Prostate gland (tissue), 2 donors: ENCODE data around the gene CNIH4.
"Not testable (repeated sequence)": the region's sequence is repeated elsewhere in the genome, so short reads cannot be mapped to it uniquely, and the experiment has no call there.

ENCODE experiments used
- POLR2A ChIP-seq: fragments of 450-650 bp; IDR thresholded peaks from one replicate; pipeline ENCODE4 v1.6.1; 2016; ENCODE audit warnings: antibody characterized with exemption, mild to moderate bottlenecking
- POLR2AphosphoS5 ChIP-seq: sonication (generic); formaldehyde crosslinking; IDR thresholded peaks from one replicate; pipeline ENCODE4 v1.6.1; 2017; ENCODE audit warnings: antibody characterized with exemption
- TF ChIP-seq, protein P1 (sequence below), 4 experiments: fragments of 200-600 bp in 2 of 4; fragments of 450-650 bp in 2 of 4; sonication (generic) in 2 of 4; IDR thresholded peaks; 1 replicate in 3 of 4; 2 replicates in 1 of 4; pipeline ENCODE4 v1.5.1; 2016 to 2019; ENCODE audit warnings: antibody characterized with exemption in 4 of 4, mild to moderate bottlenecking in 2 of 4, moderate library complexity in 2 of 4

DNA sequence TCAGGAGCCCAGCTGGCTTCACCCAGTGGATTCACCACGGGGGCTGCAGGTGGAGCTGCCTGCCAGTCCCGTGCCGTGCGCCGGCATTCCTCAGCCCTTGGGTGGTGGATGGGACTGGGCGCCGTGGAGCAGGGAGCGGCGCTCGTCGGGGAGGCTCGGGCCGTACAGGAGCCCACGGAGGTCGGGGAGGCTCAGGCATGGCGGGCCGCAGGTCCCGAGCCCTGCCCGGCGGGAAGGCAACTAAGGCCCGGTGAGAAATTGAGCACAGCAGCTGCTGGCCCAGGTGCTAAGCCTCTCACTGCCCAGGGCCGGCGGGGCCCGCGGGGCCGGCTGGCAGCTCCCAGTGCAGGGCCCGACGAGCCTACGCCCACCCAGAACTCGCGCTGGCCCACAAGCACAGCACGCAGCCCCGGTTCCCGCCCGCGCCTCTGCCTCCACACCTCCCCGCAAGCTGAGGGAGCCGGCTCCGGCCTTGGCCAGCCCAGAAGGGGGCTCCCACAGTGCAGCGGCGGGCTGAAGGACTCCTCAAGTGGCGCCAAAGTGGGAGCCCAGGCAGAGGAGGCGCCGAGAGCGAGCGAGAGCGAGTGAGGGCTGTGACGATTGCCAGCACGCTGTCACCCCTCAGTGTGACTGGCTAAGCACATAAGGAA, 4.1 kb upstream of the CNIH4 start:
- TF ChIP-seq, protein P1, sequence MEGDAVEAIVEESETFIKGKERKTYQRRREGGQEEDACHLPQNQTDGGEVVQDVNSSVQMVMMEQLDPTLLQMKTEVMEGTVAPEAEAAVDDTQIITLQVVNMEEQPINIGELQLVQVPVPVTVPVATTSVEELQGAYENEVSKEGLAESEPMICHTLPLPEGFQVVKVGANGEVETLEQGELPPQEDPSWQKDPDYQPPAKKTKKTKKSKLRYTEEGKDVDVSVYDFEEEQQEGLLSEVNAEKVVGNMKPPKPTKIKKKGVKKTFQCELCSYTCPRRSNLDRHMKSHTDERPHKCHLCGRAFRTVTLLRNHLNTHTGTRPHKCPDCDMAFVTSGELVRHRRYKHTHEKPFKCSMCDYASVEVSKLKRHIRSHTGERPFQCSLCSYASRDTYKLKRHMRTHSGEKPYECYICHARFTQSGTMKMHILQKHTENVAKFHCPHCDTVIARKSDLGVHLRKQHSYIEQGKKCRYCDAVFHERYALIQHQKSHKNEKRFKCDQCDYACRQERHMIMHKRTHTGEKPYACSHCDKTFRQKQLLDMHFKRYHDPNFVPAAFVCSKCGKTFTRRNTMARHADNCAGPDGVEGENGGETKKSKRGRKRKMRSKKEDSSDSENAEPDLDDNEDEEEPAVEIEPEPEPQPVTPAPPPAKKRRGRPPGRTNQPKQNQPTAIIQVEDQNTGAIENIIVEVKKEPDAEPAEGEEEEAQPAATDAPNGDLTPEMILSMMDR (IDR thresholded peaks at IDR 0.05), result not testable (repeated sequence)
- TF ChIP-seq POLR2A, POLR2AphosphoS5: not testable (repeated sequence)
